ENCODE measurements around the gene LHX4.

Gene LHX4

DNA sequence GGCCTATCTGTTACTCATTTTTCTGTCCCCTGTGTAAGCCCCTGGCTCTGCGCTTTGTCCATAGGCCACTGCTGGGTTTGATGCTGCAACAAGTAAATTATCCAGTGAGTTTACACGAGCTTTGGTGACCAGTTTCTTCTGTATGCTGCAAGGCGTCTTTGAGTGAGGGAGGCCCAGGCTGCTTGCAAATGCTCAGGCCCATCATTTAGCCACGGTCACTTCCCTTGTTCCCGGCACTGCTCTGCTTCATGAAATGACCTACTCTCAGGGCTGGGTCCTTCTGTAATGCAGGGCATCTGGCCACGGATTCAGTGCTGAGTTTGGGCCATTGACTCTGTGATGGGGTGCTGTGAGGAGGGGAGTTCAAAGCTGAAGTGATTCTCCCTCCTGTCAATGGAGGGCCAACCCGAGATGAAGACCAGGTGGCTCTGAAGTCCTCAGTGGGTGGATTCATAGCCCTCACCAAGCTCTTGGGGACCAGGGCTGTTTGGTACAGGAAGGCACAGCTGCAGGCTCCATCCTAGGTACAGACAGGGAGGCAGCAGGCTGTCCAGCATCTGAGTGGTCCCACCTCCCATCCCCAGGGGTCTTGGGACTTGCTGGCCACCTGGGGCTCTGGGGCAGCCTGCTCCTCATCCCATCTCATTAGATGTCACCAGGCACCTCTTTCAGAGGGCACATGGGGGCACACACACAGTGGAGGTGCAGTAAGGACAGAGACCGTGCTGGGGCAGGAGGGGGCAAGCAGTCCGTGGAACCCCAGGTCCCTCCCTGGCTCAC, 21.7 kb downstream of the LHX4 start:
- no peak overlapping the region for H3K27ac ChIP-seq
- TF ChIP-seq, protein P1, sequence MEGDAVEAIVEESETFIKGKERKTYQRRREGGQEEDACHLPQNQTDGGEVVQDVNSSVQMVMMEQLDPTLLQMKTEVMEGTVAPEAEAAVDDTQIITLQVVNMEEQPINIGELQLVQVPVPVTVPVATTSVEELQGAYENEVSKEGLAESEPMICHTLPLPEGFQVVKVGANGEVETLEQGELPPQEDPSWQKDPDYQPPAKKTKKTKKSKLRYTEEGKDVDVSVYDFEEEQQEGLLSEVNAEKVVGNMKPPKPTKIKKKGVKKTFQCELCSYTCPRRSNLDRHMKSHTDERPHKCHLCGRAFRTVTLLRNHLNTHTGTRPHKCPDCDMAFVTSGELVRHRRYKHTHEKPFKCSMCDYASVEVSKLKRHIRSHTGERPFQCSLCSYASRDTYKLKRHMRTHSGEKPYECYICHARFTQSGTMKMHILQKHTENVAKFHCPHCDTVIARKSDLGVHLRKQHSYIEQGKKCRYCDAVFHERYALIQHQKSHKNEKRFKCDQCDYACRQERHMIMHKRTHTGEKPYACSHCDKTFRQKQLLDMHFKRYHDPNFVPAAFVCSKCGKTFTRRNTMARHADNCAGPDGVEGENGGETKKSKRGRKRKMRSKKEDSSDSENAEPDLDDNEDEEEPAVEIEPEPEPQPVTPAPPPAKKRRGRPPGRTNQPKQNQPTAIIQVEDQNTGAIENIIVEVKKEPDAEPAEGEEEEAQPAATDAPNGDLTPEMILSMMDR (conservative IDR thresholded peaks at IDR 0.05) = no peak

DNA sequence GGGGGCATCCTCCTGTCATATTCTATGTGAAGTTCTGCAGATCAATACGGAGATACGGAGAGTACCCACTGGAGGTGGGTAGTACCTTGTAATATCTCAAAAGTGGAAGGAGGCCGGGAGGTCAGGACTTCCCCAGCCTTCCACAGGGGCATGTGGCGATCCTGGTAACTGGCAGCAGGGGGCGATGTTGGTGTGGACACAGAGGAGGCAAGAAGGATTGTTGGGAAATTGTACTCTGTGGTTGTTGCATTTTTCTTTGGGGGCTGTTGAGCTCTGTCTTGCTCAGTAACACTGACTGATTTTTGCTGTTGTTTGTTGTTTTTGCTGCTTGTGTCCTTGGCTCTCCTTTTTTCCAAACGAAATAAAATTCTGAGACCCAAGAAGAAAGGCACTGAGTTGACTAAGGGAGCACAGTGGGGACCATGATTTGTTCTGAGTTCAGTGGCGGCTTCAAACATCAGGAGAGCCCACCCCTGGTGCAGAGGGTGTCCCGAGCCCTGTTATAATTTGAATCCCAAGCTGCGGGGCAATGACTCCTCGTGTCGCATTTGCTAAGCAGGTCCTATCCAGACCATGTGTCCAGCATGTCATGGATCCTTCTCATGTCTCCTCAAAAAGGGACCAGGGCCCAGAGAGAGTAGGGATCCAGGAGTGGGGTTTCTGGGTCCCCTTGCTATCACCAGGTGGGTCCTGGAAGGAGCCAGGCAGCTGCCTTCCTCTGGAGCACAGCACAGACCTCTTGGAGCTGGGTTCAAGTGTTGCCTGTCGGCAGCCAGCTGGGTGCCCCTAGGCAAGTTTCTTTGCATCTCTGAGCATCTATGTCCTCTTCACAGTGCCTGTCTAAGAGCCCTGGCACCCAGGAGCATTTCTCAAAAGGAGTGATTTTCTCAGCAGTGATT, 22.8 kb downstream of the LHX4 start:
- no peak overlapping the region for H3K27ac ChIP-seq
- TF ChIP-seq, protein P1 (conservative IDR thresholded peaks at IDR 0.05) = peak; percentile 82

DNA sequence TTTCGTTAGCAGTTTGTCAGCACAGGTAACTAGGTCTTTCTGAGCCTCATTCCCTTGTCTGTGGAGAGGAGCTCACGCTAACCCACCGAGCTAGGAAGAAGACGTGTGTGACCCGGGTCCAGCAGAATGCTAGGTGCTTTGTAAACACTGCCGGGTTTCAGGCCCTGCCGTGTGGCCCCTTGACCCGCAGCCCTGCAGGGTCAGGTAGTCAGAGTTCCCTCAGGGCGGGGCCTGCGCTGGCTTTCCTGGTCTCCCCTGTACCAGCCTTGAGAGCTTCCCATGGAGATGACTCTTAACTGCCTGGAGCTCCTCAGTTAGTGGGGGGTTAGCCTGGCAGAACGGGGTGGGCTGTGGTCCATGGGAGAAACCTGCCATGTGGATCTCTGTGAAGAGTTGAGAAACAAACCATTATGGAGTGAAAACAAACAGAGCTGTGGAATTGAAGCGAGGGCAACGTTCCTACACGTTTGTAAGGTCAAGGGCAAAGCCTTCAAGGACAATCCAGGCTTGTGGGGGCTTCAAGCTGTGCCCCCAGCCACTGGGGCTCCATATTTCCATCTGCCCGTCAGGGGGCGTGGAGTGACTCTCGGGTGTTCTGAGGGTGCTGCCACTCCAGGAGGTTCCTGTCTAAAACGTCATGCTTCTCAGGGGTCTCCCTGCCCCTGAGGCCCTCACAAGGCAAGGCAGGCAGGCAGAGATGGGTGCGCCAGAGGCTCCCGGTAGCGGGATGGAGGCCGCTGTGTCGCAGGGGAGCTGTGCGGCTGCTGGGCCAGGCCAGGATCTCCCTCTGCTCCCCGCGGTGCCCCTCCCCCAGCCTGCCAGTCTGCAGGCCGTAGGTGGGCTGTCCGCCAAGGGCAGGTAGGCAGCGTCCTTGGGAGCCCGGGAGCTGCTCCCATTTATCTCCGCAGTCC, 23.8 kb downstream of the LHX4 start:
- H3K27ac ChIP-seq = no peak overlapping the region
- TF ChIP-seq, protein P1 (conservative IDR thresholded peaks at IDR 0.05) = no peak

DNA sequence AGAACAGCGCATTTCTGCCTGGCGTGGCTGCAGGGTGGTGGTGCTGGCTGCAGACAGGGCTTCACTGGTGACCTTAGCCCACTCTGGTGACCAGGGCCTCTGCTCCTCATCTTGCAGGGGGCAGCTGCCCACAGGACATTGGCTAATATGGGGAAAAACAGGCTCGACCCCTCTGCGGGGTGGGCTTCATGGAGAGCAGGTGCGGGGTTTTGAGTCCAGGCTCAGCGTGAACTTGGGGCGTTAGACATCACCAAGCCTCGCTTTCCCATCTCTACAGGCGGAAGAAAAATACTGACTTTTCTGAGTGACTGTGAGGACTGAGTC, 24.4 kb downstream of the LHX4 start:
- no peak overlapping the region for H3K27ac ChIP-seq

DNA sequence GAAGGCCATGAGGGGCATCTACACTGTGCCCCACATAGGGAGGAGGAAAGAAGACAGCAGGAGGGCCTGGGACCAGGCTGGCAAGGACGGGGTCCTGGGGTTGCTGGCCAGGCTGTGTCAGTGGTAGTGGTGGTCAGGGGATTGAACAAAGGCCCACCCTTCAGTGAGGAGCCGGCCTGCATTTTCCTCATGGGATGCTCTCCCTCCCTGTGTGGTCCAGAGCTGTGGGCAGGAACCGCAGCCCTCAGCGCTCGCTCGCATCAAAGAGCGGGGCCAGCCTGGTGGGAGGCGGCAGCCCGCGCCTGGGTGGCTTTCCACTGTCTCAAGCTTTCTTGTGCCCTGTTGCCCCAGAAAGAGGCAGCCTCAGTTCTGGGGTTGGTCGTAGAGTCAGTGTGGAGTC, 24.8 kb downstream of the LHX4 start:
- TF ChIP-seq, protein P1 (conservative IDR thresholded peaks at IDR 0.05) = no peak
- no peak overlapping the region for H3K27ac ChIP-seq

More for the DNA sequence above, 24.4 kb downstream of the LHX4 start:
- TF ChIP-seq, protein P1 (conservative IDR thresholded peaks at IDR 0.05) = no peak

DNA sequence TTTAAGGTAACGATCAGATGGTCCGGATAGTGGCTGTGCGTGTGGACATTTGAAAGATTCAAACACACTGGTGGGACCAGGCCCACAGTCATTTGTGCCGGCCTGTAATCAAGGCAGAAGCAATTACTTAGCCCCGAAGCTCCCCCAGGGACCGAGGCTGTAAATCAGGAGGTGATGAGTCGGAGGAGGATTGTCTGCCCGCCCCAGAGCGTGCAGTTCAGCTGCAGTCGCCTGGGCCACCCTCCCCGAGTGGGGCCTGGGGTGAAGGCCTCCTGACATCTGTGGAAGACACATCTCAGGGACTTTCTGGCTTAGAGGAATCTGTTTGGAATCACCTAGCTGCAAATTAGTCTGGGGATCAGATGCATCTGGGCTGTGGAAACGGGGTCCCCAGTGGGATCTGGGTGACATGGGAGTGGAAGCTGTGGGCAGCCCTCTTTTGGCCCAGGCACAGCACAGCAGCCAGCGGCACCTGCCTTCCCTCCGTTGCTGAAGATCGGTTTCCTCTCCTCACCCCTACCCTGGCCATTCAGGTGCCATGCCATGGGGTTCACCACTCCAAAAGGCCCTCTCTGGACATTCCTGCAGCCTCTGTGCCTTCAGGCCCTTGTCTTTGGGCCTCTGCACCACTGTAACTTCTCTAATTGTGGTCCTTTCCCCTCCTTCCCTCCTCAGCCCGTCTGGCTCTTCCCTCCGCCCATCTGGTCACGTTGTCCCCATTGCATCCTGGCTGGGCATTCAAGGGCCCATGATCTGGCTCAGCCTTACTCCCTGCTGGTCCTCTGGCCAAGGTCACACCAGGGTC, 25.7 kb downstream of the LHX4 start:
- H3K27ac ChIP-seq = no peak overlapping the region
- TF ChIP-seq, protein P1 (conservative IDR thresholded peaks at IDR 0.05) = no peak
